Muscle layer of duodenum (tissue), 2 donors: ENCODE data around the gene NIPBL.

Source experiments
- H3K27ac ChIP-seq: one replicate; pipeline ENCODE4 v1.7.0; 2013; ENCODE audit warnings: mild to moderate bottlenecking, low read length
- H3K27me3 ChIP-seq: one replicate; pipeline ENCODE4 v1.7.0; 2013; ENCODE audit warnings: low read depth, mild to moderate bottlenecking, control low read depth, low read length
- H3K36me3 ChIP-seq, 2 donors: one replicate each; pipeline ENCODE4 v1.7.0; 2013; ENCODE audit warnings: low read length in 2 of 2, control low read depth in 1 of 2, mild to moderate bottlenecking in 1 of 2; ENCODE audit not compliant: insufficient read depth in 2 of 2, control insufficient read depth in 1 of 2
- H3K4me1 ChIP-seq, 2 donors: one replicate each; pipeline ENCODE4 v1.7.0; 2013; ENCODE audit warnings: low read length in 2 of 2, mild to moderate bottlenecking in 2 of 2, control low read depth in 1 of 2, moderate library complexity in 1 of 2; ENCODE audit not compliant: insufficient read depth in 2 of 2, control insufficient read depth in 1 of 2
- H3K4me3 ChIP-seq, 2 donors: one replicate each; pipeline ENCODE4 v1.7.0; 2013; ENCODE audit warnings: low read length in 2 of 2, low read depth in 1 of 2, mild to moderate bottlenecking in 1 of 2
- H3K9me3 ChIP-seq, 2 donors: one replicate each; pipeline ENCODE4 v1.7.0; 2013; ENCODE audit warnings: low read length in 2 of 2, control low read depth in 1 of 2, mild to moderate bottlenecking in 1 of 2; ENCODE audit not compliant: control insufficient read depth in 1 of 2
- donor health status: healthy.

The NIPBL gene

GRCh38 chr5:36861871-36862270, 14.7 kb upstream of the NIPBL start:
- no peaks in the 10 kb centered on the region for H3K9me3 ChIP-seq
- no peaks in the 10 kb centered on the region for H3K4me1 ChIP-seq
- H3K27ac ChIP-seq, result no peak overlapping the region
- H3K27me3 ChIP-seq, result no peaks in the 10 kb centered on the region
- H3K36me3 ChIP-seq, result no peaks in the 10 kb centered on the region
- H3K4me3 ChIP-seq, result no peak overlapping the region

GRCh38 chr5:36870399-36871040, 6.0 kb upstream of the NIPBL start:
- no peaks in the 10 kb centered on the region for H3K9me3 ChIP-seq
- H3K27me3 ChIP-seq, result no peaks in the 10 kb centered on the region
- H3K4me1 ChIP-seq, result peaks cover 8 to 21% of the 10 kb centered on the region in 2 donors
- H3K4me3 ChIP-seq, result no peak overlapping the region
- H3K27ac ChIP-seq, result no peak overlapping the region
- no peaks in the 10 kb centered on the region for H3K36me3 ChIP-seq

GRCh38 chr5:36874465-36874864, 2.1 kb upstream of the NIPBL start:
- Histone ChIP-seq H3K4me3 (peak overlapping the region; percentile 86 to 95), H3K36me3 (peaks cover 0 to 14% of the 10 kb centered on the region in 2 donors), H3K9me3 (no peaks in the 10 kb centered on the region), H3K27ac (peak overlapping the region; percentile 86), H3K27me3 (no peaks in the 10 kb centered on the region), H3K4me1 (peaks cover 8 to 28% of the 10 kb centered on the region in 2 donors)

GRCh38 chr5:36875051-36875789, 1.3 kb upstream of the NIPBL start:
- Histone ChIP-seq H3K9me3 (no peaks in the 10 kb centered on the region), H3K27ac (peak overlapping the region; percentile 86), H3K27me3 (no peaks in the 10 kb centered on the region), H3K36me3 (peaks cover 0 to 14% of the 10 kb centered on the region in 2 donors), H3K4me3 (peak overlapping the region; percentile 86 to 95), H3K4me1 (peaks cover 8 to 31% of the 10 kb centered on the region in 2 donors)

- peak overlapping the region; percentile 86 for H3K27ac ChIP-seq
- no peaks in the 10 kb centered on the region for H3K9me3 ChIP-seq
- H3K4me1 ChIP-seq, result peaks cover 8 to 34% of the 10 kb centered on the region in 2 donors
- peaks cover 0 to 14% of the 10 kb centered on the region in 2 donors for H3K36me3 ChIP-seq
- H3K27me3 ChIP-seq, result no peaks in the 10 kb centered on the region
- H3K4me3 ChIP-seq, result peak overlapping the region; percentile 86 to 95
These were observed 725 bp upstream of the NIPBL start for GRCh38 chr5:36875790-36876298.

GRCh38 chr5:36876965-36877666, 547 bp downstream of the NIPBL start:
- Histone ChIP-seq H3K4me1 (peaks cover 11 to 41% of the 10 kb centered on the region in 2 donors), H3K36me3 (peaks cover 0 to 14% of the 10 kb centered on the region in 2 donors), H3K27ac (peak overlapping the region; percentile 97), H3K9me3 (no peaks in the 10 kb centered on the region), H3K4me3 (peak overlapping the region; percentile 86 to 95), H3K27me3 (no peaks in the 10 kb centered on the region)

GRCh38 chr5:36877667-36878391, 1.3 kb downstream of the NIPBL start:
- Histone ChIP-seq H3K9me3 (no peaks in the 10 kb centered on the region), H3K36me3 (peaks cover 0 to 14% of the 10 kb centered on the region in 2 donors), H3K4me1 (peaks cover 15 to 39% of the 10 kb centered on the region in 2 donors), H3K27me3 (no peaks in the 10 kb centered on the region), H3K4me3 (peak overlapping the region; percentile 86 to 95), H3K27ac (peak overlapping the region; percentile 97)

GRCh38 chr5:36878392-36879082, 2.0 kb downstream of the NIPBL start:
- Histone ChIP-seq H3K27ac (peak overlapping the region; percentile 97), H3K4me3 (peak overlapping the region; percentile 86 to 95), H3K9me3 (no peaks in the 10 kb centered on the region), H3K4me1 (peaks cover 15 to 38% of the 10 kb centered on the region in 2 donors), H3K27me3 (no peaks in the 10 kb centered on the region), H3K36me3 (peaks cover 0 to 14% of the 10 kb centered on the region in 2 donors)

- peaks cover 7 to 30% of the 10 kb centered on the region in 2 donors for H3K4me1 ChIP-seq
- H3K36me3 ChIP-seq, result peaks cover 0 to 14% of the 10 kb centered on the region in 2 donors
- peak overlapping the region; percentile 2 for H3K27ac ChIP-seq
- no peaks in the 10 kb centered on the region for H3K9me3 ChIP-seq
- no peaks in the 10 kb centered on the region for H3K27me3 ChIP-seq
- H3K4me3 ChIP-seq, result peak overlapping the region; percentile 86 to 95
These were observed 2.9 kb downstream of the NIPBL start for GRCh38 chr5:36879274-36880033.

GRCh38 chr5:36880761-36881160, 4.2 kb downstream of the NIPBL start:
- H3K4me3 ChIP-seq, result no peak overlapping the region
- no peaks in the 10 kb centered on the region for H3K9me3 ChIP-seq
- peaks cover 0 to 14% of the 10 kb centered on the region in 2 donors for H3K36me3 ChIP-seq
- no peaks in the 10 kb centered on the region for H3K27me3 ChIP-seq
- H3K27ac ChIP-seq, result no peak overlapping the region
- peaks cover 7 to 37% of the 10 kb centered on the region in 2 donors for H3K4me1 ChIP-seq
